GM23338 (cell line): ENCODE data around the gene KRT25. TPM values are rescaled to one million over a fixed set of nuclear protein-coding genes. Genes with fewer than 3 reads are reported as not detected.
"Not testable (repeated sequence)": the region's sequence is repeated elsewhere in the genome, so short reads cannot be mapped to it uniquely, and the experiment has no call there.

Experiments
- ATAC-seq: fragments of 200-7000 bp; cut with Tn5 transposase; 3 replicates; pipeline ENCODE4 v1.9.1; 2020
- DNase-seq: peaks from one replicate; pipeline ENCODE4 v3.0.0-alpha.2; 2015; ENCODE audit warnings: low spot score
- H2AFZ ChIP-seq: fragments of 200-600 bp; sonication (generic); 2 replicates; pipeline ENCODE4 v1.8.0; 2016; ENCODE audit warnings: antibody characterized with exemption, mild to moderate bottlenecking, moderate library complexity
- H3F3A ChIP-seq: fragments of 200-600 bp; sonication (generic); replicated peaks from 2 replicates; pipeline ENCODE4 v1.8.0; 2017; ENCODE audit warnings: antibody characterized with exemption, mixed run types, low read depth
- H3K27ac ChIP-seq: fragments of 200-600 bp; sonication (generic); 2 replicates; pipeline ENCODE4 v1.6.1; 2016; ENCODE audit warnings: low read depth
- H3K27me3 ChIP-seq: fragments of 200-600 bp; sonication (generic); 2 replicates; pipeline ENCODE4 v1.8.0; 2016; ENCODE audit warnings: mild to moderate bottlenecking, mixed run types, moderate library complexity; ENCODE audit not compliant: insufficient read depth
- H3K36me3 ChIP-seq: fragments of 200-600 bp; sonication (generic); 2 replicates; pipeline ENCODE4 v1.8.0; 2016; ENCODE audit warnings: mild to moderate bottlenecking; ENCODE audit not compliant: insufficient read depth
- H3K4me1 ChIP-seq: fragments of 200-600 bp; sonication (generic); 2 replicates; pipeline ENCODE4 v1.8.0; 2016; ENCODE audit warnings: mild to moderate bottlenecking, moderate library complexity; ENCODE audit not compliant: insufficient read depth
- H3K4me2 ChIP-seq: fragments of 200-600 bp; sonication (generic); 2 replicates; pipeline ENCODE4 v1.7.1; 2017; ENCODE audit warnings: mixed run types
- H3K4me3 ChIP-seq: fragments of 200-600 bp; sonication (generic); 2 replicates; pipeline ENCODE4 v1.6.1; 2016; ENCODE audit warnings: mixed run types
- H3K79me2 ChIP-seq: fragments of 200-600 bp; sonication (generic); replicated peaks from 2 replicates; pipeline ENCODE4 v1.8.0; 2017; ENCODE audit warnings: mild to moderate bottlenecking; ENCODE audit not compliant: insufficient read depth
- H3K9me2 ChIP-seq: fragments of 200-600 bp; sonication (generic); 2 replicates; pipeline ENCODE4 v1.8.0; 2017; ENCODE audit not compliant: insufficient read depth
- H4K20me1 ChIP-seq: fragments of 200-600 bp; sonication (generic); replicated peaks from 2 replicates; pipeline ENCODE4 v1.8.0; 2017; ENCODE audit warnings: mild to moderate bottlenecking; ENCODE audit not compliant: insufficient read depth
- H3K27ac Mint-ChIP-seq: 2 replicates; pipeline ENCODE4 v1.8.0; 2020; ENCODE audit warnings: inconsistent platforms, mild to moderate bottlenecking, moderate library complexity, mixed read lengths
- H3K27me3 Mint-ChIP-seq: 3 replicates; pipeline ENCODE4 v1.8.0; 2022; ENCODE audit warnings: low read depth, mild to moderate bottlenecking, moderate library complexity, mixed read lengths, inconsistent platforms; ENCODE audit not compliant: insufficient read depth, poor library complexity
- H3K36me3 Mint-ChIP-seq: 3 replicates; pipeline ENCODE4 v1.8.0; 2021; ENCODE audit warnings: low read depth, mild to moderate bottlenecking, inconsistent platforms, moderate library complexity, mixed read lengths
- H3K4me1 Mint-ChIP-seq: 3 replicates; pipeline ENCODE4 v1.8.0; 2020; ENCODE audit warnings: mild to moderate bottlenecking, inconsistent platforms, mixed read lengths
- H3K4me3 Mint-ChIP-seq: 3 replicates; pipeline ENCODE4 v1.8.0; 2021; ENCODE audit warnings: moderate library complexity, mild to moderate bottlenecking, inconsistent platforms, mixed read lengths
- H3K9me3 Mint-ChIP-seq: 3 replicates; pipeline ENCODE4 v1.8.0; 2020; ENCODE audit warnings: moderate library complexity, mild to moderate bottlenecking, inconsistent platforms, mixed read lengths
- CREB1 ChIP-seq: fragments of 250-450 bp; sonication (Bioruptor Pico); IDR thresholded peaks from 2 replicates; pipeline ENCODE4 v1.5.0; 2020; ENCODE audit warnings: low read depth, mild to moderate bottlenecking, moderate library complexity
- EZH2 ChIP-seq: fragments of 200-600 bp; sonication (generic); IDR thresholded peaks from one replicate; pipeline ENCODE4 v1.8.0; 2017; ENCODE audit warnings: antibody characterized with exemption, mild to moderate bottlenecking, low read depth; ENCODE audit not compliant: unreplicated experiment
- EZH2phosphoT487 ChIP-seq: fragments of 200-600 bp; sonication (generic); IDR thresholded peaks from one replicate; pipeline ENCODE4 v1.8.1; 2018; ENCODE audit warnings: antibody characterized with exemption; ENCODE audit not compliant: unreplicated experiment
- JUNB ChIP-seq: IDR thresholded peaks from one replicate; pipeline ENCODE4 v1.6.1; 2016; ENCODE audit warnings: antibody characterized with exemption; ENCODE audit not compliant: unreplicated experiment
- NANOG ChIP-seq: IDR thresholded peaks from 2 replicates; pipeline ENCODE4 v1.6.1; 2016; ENCODE audit warnings: antibody characterized with exemption, borderline replicate concordance
- POLR2AphosphoS5 ChIP-seq: IDR thresholded peaks from 2 replicates; pipeline ENCODE4 v1.6.1; 2016; ENCODE audit warnings: antibody characterized with exemption, low read depth
- STAT1 ChIP-seq: IDR thresholded peaks from one replicate; pipeline ENCODE4 v1.6.1; 2016; ENCODE audit warnings: antibody characterized with exemption; ENCODE audit not compliant: unreplicated experiment
- ZNF114 ChIP-seq: fragments of 250-450 bp; sonication (Bioruptor Pico); IDR thresholded peaks from 2 replicates; pipeline ENCODE4 v1.5.0; 2020; ENCODE audit warnings: mild to moderate bottlenecking, moderate library complexity
- ZNF331 ChIP-seq: fragments of 250-450 bp; sonication (Bioruptor Pico); IDR thresholded peaks from 2 replicates; pipeline ENCODE4 v1.5.0; 2020; ENCODE audit warnings: low read depth, mild to moderate bottlenecking, moderate library complexity
- polyA plus RNA-seq: library from polyadenylated mRNA; unstranded; fragments of >200 nt; fragmentation: Nextera tagmentation; extraction: Ambion mirVana; gene quantifications from 2 replicates; pipeline ENCODE4 v1.2.1, GENCODE V29; 2016
- total RNA-seq: library from RNA; depleted of rRNA; stranded (reverse); fragments of >200 nt; shearing (Covaris generic); gene quantifications from 2 replicates; pipeline ENCODE4 v1.2.3, GENCODE V29; 2014
- TF ChIP-seq, protein P1 (sequence below): IDR thresholded peaks from 2 replicates; pipeline ENCODE4 v1.6.1; 2016; ENCODE audit warnings: antibody characterized with exemption
- TF ChIP-seq, protein P2 (sequence below): IDR thresholded peaks from one replicate; pipeline ENCODE4 v1.6.1; 2018; ENCODE audit warnings: antibody characterized with exemption; ENCODE audit not compliant: unreplicated experiment
- TF ChIP-seq, protein P3 (sequence below), 2 experiments: fragments of 200-600 bp in 1 of 2; sonication (generic) in 1 of 2; conservative IDR thresholded peaks; 2 replicates each; pipeline versions ENCODE4 v1.5.1 to v1.6.1; 2016 to 2017; ENCODE audit warnings: antibody characterized with exemption in 2 of 2, low read depth in 2 of 2, mild to moderate bottlenecking in 2 of 2, moderate library complexity in 1 of 2

Gene KRT25
- total and polyA plus RNA-seq, 2 experiments from 2014 or later = not detected

DNA sequence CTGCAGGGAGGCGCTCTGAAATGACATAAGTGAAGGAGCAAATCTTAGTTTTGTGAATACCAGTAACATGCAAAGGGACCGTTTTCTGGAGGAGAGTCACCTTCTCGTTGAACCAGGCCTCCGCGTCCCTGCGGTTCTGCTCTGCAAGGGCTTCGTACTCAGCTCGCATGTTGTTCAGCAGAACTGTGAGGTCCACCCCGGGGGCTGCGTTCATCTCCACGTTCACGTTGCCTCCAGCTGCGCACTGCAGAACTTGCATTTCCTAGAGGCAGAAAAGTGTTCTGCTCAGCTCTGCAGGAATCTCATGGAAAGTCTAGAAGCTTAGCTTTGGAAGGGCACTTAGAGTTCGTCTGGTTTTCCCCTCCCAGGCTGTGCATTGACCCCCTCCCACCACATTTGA is 4.1 kb downstream of the KRT25 start:
- TF ChIP-seq ZNF114 (CRISPR knock-in tag) = no peak
- no peak for TF ChIP-seq ZNF331 (CRISPR knock-in tag)
- TF ChIP-seq, protein P1, sequence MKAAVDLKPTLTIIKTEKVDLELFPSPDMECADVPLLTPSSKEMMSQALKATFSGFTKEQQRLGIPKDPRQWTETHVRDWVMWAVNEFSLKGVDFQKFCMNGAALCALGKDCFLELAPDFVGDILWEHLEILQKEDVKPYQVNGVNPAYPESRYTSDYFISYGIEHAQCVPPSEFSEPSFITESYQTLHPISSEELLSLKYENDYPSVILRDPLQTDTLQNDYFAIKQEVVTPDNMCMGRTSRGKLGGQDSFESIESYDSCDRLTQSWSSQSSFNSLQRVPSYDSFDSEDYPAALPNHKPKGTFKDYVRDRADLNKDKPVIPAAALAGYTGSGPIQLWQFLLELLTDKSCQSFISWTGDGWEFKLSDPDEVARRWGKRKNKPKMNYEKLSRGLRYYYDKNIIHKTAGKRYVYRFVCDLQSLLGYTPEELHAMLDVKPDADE = no peak
- no peak for TF ChIP-seq STAT1
- TF ChIP-seq JUNB = no peak
- TF ChIP-seq EZH2 = no peak
- no peak for TF ChIP-seq EZH2phosphoT487
- TF ChIP-seq, protein P2, sequence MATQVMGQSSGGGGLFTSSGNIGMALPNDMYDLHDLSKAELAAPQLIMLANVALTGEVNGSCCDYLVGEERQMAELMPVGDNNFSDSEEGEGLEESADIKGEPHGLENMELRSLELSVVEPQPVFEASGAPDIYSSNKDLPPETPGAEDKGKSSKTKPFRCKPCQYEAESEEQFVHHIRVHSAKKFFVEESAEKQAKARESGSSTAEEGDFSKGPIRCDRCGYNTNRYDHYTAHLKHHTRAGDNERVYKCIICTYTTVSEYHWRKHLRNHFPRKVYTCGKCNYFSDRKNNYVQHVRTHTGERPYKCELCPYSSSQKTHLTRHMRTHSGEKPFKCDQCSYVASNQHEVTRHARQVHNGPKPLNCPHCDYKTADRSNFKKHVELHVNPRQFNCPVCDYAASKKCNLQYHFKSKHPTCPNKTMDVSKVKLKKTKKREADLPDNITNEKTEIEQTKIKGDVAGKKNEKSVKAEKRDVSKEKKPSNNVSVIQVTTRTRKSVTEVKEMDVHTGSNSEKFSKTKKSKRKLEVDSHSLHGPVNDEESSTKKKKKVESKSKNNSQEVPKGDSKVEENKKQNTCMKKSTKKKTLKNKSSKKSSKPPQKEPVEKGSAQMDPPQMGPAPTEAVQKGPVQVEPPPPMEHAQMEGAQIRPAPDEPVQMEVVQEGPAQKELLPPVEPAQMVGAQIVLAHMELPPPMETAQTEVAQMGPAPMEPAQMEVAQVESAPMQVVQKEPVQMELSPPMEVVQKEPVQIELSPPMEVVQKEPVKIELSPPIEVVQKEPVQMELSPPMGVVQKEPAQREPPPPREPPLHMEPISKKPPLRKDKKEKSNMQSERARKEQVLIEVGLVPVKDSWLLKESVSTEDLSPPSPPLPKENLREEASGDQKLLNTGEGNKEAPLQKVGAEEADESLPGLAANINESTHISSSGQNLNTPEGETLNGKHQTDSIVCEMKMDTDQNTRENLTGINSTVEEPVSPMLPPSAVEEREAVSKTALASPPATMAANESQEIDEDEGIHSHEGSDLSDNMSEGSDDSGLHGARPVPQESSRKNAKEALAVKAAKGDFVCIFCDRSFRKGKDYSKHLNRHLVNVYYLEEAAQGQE = no peak
- TF ChIP-seq, protein P3, sequence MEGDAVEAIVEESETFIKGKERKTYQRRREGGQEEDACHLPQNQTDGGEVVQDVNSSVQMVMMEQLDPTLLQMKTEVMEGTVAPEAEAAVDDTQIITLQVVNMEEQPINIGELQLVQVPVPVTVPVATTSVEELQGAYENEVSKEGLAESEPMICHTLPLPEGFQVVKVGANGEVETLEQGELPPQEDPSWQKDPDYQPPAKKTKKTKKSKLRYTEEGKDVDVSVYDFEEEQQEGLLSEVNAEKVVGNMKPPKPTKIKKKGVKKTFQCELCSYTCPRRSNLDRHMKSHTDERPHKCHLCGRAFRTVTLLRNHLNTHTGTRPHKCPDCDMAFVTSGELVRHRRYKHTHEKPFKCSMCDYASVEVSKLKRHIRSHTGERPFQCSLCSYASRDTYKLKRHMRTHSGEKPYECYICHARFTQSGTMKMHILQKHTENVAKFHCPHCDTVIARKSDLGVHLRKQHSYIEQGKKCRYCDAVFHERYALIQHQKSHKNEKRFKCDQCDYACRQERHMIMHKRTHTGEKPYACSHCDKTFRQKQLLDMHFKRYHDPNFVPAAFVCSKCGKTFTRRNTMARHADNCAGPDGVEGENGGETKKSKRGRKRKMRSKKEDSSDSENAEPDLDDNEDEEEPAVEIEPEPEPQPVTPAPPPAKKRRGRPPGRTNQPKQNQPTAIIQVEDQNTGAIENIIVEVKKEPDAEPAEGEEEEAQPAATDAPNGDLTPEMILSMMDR (conservative IDR thresholded peaks at IDR 0.05; ENCODE audit: low read depth in 2 of 2) = no peak
- no peaks in the 10 kb centered on the region for H3K9me2 ChIP-seq
- no peaks in the 10 kb centered on the region for H3F3A ChIP-seq
- H3K27ac ChIP-seq = no peak overlapping the region
- no peak for ATAC-seq
- no peak overlapping the region for H3K4me2 ChIP-seq
- no peaks in the 10 kb centered on the region for H4K20me1 ChIP-seq
- Mint-ChIP-seq H3K36me3 (no peaks in the 10 kb centered on the region), H3K4me1 (peaks cover 4% of the 10 kb centered on the region; the same call in 1 of the 3 replicates), H3K9me3 (no peaks in the 10 kb centered on the region), H3K4me3 (no peak overlapping the region), H3K27me3 (no peaks in the 10 kb centered on the region), H3K27ac (no peak overlapping the region)
- DNase-seq = no peak
- no peaks in the 10 kb centered on the region for H3K79me2 ChIP-seq
- no peaks in the 10 kb centered on the region for H3K27me3 ChIP-seq
- H3K4me1 ChIP-seq = no peaks in the 10 kb centered on the region
- no peak overlapping the region for H2AFZ ChIP-seq
- no peaks in the 10 kb centered on the region for H3K36me3 ChIP-seq
- no peak overlapping the region for H3K4me3 ChIP-seq

DNA sequence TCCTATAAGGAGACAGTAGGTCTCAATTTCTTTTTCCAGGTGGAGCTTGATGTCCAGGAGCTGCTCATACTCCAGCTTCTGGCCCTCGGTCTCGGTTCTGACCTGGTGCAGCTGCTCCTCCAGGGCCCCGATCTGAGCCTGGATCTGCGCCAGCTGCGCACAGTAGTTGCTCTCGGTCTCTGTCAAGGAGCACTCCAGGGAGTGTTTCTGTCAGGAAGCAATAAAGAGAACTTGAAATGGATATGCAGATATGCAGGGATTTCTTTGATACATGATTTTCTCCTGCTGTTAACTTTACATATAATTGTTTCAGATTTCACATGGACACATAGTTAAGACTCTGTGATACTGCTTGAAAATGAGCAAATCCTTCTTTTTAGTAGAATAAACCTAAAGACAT is 4.7 kb downstream of the KRT25 start:
- H2AFZ ChIP-seq = no peak overlapping the region
- ATAC-seq = no peak
- no peak overlapping the region for H3K4me3 ChIP-seq
- no peaks in the 10 kb centered on the region for H3K36me3 Mint-ChIP-seq
- H3K27ac Mint-ChIP-seq = no peak overlapping the region
- H3K9me3 Mint-ChIP-seq = no peaks in the 10 kb centered on the region
- H3K4me1 ChIP-seq = no peaks in the 10 kb centered on the region
- no peaks in the 10 kb centered on the region for H3F3A ChIP-seq
- no peak overlapping the region for H3K27ac ChIP-seq
- no peak for DNase-seq
- H3K27me3 ChIP-seq = no peaks in the 10 kb centered on the region
- H4K20me1 ChIP-seq = no peaks in the 10 kb centered on the region
- no peak overlapping the region for H3K4me3 Mint-ChIP-seq
- H3K4me1 Mint-ChIP-seq = peaks cover 4% of the 10 kb centered on the region; the same call in 1 of the 3 replicates
- TF ChIP-seq ZNF331 (CRISPR knock-in tag) (no peak), POLR2AphosphoS5 (no peak), EZH2phosphoT487 (no peak), NANOG (no peak), CREB1 (CRISPR knock-in tag) (no peak)
- H3K79me2 ChIP-seq = no peaks in the 10 kb centered on the region
- H3K27me3 Mint-ChIP-seq = no peaks in the 10 kb centered on the region
- no peaks in the 10 kb centered on the region for H3K36me3 ChIP-seq
- H3K4me2 ChIP-seq = no peak overlapping the region
- H3K9me2 ChIP-seq = no peaks in the 10 kb centered on the region

DNA sequence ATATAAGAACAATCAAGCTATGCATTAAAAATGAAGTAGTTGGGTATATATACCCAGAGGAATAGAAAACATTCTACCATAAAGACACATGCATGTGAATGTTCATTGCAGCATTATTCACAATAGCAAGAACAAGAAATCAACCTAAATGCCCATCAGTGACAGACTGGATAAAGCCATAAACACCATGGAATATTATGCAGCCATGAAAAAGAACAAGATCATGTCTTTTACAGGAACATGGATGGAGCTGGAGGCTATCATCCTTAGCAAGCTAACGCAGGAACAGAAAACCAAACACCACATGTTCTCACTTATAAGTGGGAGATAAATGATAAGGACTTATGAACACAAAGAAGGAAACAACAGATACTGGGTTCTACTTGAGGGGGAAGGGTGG is 6.5 kb downstream of the KRT25 start:
- not testable (repeated sequence) for H4K20me1 ChIP-seq, H3K27ac ChIP-seq, H2AFZ ChIP-seq, ATAC-seq, H3K27ac Mint-ChIP-seq, H3K4me3 ChIP-seq, H3K27me3 ChIP-seq, H3K9me2 ChIP-seq, H3K27me3 Mint-ChIP-seq, H3F3A ChIP-seq, H3K9me3 Mint-ChIP-seq, H3K4me1 Mint-ChIP-seq, H3K4me2 ChIP-seq, H3K36me3 Mint-ChIP-seq, H3K79me2 ChIP-seq, H3K4me3 Mint-ChIP-seq, H3K4me1 ChIP-seq, H3K36me3 ChIP-seq, DNase-seq
